ENCODE results near the gene ARMC10.
"Not testable (repeated sequence)": the region's sequence is repeated elsewhere in the genome, so short reads cannot be mapped to it uniquely, and the experiment has no call there.

ARMC10 gene

DNA sequence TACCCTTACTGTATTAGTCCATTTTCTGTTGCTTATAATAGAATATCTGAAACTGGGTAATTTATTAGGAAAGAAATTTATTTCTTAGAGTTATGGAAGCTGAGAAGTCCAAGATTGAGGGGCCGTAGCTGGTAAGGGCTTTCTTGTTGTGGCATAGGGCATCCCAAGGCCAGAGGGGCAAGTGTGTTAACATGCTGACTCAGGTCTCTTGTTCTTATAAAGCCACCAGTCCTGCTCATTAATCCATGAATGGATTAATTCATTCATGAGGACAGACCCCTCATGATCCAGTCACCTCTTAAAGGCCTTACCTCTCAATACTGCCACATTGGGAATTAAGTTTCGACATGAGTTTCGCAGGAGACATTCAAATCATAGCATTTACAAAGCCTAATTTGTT, 2.4 kb downstream of the ARMC10 start:
- no peak for DNase-seq (ENCODE audit: low read depth in 2 of 2, low spot score in 1 of 2)

DNA sequence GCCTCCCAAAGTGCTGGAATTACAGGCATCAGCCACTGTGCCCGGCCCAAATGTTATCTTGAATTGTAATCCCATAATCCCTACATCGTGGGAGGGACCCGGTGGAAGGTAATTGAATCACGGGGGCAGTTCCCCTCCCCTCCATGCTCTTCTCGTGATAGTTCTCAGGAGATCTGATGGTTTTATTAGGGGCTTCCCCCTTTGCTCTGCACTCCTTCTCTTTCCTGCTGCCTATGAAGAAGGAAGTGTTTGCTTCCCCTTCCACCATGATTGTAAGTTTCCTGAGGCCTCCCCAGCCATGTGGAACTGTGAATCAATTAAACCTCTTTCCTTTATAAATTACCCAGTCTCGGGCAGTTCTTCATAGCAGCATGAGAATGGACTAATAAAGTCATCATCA, 3.3 kb downstream of the ARMC10 start:
- not testable (repeated sequence) for DNase-seq (ENCODE audit: low read depth in 2 of 2, low spot score in 1 of 2)

DNA sequence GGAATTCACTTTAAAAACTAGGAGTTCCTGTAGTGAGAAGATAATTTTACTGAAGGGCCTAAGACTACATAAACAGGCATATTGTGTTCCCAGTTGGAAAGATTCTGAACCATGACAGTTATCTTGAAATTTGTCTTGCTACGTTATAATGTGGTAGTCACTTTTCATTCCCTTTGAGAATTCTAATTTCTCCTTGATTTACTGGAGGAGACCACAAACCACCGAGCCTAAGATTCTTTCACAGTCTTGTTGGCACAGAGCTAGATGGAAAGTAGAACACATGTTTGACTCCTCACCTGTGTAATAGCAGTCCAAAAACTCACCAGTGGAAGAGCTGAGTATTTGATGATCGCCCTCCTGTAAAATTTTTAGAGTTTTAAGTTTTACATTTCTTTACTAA, 4.9 kb downstream of the ARMC10 start:
- DNase-seq (ENCODE audit: low read depth in 2 of 2, low spot score in 1 of 2), result no peak

DNA sequence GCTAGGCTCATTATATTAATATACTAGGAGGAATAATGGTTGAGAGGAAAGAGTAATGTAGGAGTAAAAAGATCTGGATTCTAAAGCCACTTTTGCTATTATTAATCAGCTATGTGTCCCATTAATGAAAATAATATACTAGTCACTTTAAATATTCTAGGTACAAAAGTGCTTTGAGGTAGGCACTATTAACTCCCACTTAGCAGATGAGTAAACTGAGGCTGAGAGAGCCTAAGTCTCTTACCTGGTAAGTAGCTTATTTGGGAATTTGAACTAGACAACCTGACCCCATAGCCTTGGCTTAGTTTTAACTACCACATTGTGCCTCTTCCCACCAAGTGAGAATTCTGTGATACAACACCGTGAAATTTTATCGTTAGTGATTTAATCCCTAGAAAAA, 6.0 kb downstream of the ARMC10 start:
- no peak for DNase-seq (ENCODE audit: low read depth in 2 of 2, low spot score in 1 of 2)

DNA sequence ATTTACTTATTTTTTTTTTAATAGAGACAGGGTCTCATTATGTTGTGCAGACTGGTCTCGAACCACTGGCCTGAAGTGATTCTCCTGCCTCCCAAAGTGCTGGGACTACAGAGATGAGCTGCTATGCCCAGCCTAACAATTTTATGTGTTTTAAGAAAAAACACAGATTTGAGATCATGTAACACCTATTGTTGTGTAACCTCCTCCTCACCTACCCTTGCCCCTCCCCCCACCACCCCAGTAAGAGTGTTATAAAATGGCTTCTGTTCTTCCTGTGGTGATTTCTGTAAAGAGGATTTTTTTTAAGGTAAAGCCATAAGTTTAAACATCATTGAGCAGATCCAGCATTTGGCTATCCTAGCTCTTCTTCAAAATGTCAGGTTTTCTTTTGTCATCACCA, 7.6 kb downstream of the ARMC10 start:
- no peak for DNase-seq (ENCODE audit: low read depth in 2 of 2, low spot score in 1 of 2)

DNA sequence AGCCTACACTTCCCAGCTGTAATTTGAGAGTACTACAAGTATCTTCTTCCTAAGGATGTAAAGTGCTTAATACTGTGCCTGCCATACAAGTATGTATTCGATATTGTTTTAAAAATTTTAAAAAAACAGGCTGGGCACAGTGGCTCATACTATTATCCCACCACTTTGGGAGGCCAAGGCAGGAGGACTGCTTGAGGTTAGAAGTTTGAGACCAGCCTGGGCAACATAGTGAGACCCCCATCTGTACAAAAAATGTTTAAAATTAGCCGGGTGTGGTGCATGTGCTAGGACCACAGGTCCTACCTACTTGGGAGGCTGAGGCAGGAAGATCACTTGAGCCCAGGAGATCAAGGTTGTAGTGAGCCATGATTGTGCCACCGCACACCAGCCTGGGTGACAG, 8.3 kb downstream of the ARMC10 start:
- DNase-seq (ENCODE audit: low read depth in 2 of 2, low spot score in 1 of 2), result no peak

DNA sequence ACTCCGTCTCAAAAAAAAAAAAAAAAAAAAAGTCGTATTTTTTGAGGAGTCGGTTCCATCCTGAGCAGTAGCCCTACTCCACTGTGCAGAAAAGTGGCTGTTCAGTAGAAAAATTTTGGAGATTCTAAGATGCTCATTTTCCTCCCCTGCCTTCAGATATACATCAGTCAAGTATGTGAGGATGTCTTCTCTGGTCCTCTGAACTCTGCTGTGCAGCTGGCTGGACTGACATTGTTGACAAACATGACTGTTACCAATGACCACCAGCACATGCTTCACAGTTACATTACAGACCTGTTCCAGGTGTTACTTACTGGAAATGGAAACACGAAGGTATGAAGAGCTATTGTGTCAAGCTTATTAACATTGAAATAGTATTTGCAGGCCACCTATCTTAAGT, 17.4 kb downstream of the ARMC10 start:
- DNase-seq (ENCODE audit: low read depth in 2 of 2, low spot score in 1 of 2), result not testable (repeated sequence)

DNA sequence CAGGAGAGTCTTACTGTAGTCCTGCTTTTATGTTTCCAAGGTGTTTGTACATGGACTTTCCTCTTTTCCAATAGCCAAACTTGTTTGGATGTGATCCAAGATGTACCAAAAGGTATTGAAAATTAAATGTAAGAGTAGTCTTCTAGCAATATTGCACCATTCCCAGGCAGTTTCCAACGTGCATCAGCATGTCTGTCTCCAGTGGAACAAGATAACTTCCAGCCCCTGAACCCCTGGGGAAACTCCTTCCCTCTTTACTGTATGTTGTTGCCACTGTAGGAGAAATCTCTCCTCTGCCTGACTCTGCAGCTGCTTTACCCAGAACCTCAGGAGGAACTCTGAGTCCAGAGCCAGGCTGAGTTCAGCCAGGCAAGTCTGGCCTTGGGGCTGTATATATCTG, 18.5 kb downstream of the ARMC10 start:
- DNase-seq (ENCODE audit: low read depth in 2 of 2, low spot score in 1 of 2), result no peak

DNA sequence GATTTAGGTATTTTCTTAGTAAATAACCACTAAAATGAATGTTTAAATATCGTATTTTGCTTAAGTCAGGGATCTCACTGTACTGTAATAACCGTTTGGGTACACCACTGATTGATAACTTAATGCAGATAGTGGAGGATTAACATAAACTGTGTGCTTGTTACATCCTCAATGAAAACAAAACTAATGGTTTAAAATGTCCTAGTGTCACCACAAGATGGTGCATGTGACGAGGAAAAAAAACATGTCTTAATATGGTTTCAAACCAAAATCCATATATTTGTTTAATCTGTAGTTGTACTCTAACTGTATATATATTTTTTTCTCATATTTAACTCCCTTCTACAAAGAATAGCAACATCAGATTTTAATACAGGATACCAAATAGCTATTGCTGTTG, 19.2 kb downstream of the ARMC10 start:
- no peak for DNase-seq (ENCODE audit: low read depth in 2 of 2, low spot score in 1 of 2)

DNA sequence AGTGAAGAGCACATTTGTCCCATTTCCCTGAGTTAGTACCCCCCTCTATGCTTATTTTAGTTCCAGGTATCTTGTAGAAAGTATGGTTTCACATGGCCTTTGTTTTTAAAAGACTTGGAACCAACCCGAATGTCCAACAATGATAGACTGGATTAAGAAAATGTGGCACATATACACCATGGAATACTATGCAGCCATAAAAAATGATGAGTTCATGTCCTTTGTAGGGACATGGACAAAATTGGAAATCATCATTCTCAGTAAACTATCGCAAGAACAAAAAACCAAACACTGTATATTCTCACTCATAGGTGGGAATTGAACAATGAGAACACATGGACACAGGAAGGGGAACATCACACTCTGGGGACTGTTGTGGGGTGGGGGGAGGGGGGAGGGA, 20.6 kb downstream of the ARMC10 start:
- not testable (repeated sequence) for DNase-seq (ENCODE audit: low read depth in 2 of 2, low spot score in 1 of 2)

DNA sequence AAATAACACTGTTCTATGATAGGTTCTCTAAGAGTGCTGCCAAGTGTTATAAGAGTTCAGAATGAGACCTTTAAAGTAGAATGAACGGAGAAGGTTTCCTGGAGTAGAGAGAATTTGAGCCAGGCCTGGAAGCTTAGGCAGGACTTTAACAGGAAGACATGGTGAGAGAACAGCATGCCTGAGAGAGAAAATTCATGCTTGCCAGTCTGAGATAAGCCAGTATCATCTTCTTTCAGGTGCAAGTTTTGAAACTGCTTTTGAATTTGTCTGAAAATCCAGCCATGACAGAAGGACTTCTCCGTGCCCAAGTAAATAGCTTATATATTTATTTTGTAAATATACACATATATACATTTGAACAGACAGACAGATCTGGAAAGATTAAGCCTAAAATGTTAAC, 22.1 kb downstream of the ARMC10 start:
- no peak for DNase-seq (ENCODE audit: low read depth in 2 of 2, low spot score in 1 of 2)

DNA sequence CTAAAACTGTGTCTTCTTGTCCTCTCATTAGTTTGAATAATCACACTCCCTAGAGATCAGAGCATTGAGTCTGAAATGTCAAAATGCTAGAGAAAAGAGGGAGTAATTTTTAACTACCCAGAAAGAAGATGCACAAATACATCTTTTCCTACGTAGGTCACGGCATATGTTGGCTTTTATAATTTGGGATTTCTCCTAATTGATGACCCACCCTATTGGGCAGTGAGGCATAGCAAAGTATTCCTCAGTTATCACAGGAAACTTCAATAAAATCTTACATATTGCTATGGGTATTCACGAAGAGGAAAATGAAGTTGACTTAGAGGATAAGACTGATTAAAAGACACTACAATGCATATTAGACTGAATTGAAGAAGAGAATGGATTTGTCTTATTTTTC, 25.4 kb downstream of the ARMC10 start:
- no peak for DNase-seq (ENCODE audit: low read depth in 2 of 2, low spot score in 1 of 2)

DNA sequence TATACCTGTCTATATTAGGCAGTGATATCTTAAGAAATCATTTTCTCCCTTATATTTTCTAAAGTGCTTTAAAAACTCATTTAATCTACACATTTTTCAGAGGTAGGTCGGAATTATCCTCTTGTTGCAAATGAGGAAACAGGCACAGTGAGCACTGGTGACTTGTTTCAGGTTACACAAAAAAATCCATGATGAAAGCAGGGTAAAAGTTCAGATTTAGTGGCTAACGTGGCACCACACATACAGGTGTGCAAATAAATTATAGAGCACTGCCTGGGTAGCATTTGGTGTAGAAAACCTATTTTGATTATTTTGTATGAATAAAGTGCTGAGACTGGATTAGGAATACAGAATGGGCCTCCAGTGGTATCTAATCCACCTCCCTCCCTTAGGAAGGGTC, 26.6 kb downstream of the ARMC10 start:
- DNase-seq (ENCODE audit: low read depth in 2 of 2, low spot score in 1 of 2), result no peak

DNA sequence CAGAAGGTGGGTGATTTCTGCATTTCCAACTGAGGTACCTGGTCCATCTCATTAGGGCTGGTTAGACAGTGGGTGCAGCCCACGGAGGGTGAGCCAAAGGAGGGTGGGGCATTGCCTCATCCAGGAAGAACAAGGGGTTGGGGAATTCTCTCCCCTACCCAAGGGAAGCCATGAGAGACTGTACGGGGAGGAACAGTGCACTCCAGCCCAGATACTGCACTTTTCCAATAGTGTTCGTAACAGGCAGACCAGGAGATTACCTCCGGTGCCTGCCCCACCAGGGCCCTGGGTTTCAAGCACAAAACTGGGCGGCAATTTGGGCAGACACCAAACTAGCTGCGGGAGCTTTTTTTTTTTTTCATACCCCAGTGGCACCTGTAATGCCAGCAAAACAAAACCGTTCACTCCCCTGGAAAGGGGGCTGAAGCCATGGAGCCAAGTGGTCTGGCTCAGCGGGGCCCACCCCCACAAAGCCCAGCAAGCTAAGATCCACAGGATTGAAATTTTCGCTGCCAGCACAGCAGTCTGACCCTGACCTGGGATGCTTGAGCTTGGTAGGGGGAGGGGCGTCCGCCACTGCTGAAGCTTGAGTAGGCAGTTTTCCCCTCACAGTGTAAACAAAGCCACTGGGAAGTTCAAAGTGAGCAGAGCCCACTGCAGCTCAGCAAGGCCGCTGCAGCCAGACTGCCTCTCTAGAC, 31.2 kb downstream of the ARMC10 start:
- no peak for DNase-seq (ENCODE audit: low read depth in 2 of 2, low spot score in 1 of 2)

DNA sequence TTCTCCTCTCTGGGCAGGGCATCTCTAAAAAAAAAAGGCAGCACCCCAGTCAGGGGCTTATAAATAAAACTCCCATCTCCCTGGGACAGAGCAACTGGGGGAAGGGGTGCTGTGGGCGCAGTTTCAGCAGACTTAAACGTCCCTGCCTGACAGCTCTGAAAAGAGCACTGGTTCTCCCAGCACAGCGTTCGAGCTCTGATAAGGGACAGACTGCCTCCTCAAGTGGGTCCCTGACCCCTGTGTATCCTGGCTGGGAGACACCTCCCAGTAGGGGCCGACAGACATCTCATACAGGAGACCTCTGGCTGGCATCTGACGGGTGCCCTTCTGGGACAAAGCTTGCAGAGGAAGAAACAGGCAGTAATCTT, 31.7 kb downstream of the ARMC10 start:
- DNase-seq (ENCODE audit: low read depth in 2 of 2, low spot score in 1 of 2), result not testable (repeated sequence)

DNA sequence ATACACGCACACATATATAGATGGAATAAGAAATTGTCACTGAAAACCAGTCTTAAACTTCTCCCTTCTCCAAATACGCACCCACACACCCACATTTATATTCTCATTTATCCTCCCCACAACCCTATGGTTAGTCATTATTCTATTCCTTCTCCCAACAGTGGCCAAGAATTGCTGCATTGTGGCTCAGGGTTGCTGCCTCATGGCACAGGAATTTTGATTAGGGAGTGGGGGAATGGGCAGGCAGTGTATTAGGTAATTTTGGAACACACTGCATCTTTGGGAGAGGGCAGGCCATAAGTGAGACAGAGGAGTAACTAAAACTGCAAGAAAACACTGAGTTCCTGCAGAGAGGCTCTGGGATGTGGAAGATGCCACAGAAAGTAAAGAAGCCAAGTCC, 38.2 kb downstream of the ARMC10 start:
- no peak for DNase-seq (ENCODE audit: low read depth in 2 of 2, low spot score in 1 of 2)

DNA sequence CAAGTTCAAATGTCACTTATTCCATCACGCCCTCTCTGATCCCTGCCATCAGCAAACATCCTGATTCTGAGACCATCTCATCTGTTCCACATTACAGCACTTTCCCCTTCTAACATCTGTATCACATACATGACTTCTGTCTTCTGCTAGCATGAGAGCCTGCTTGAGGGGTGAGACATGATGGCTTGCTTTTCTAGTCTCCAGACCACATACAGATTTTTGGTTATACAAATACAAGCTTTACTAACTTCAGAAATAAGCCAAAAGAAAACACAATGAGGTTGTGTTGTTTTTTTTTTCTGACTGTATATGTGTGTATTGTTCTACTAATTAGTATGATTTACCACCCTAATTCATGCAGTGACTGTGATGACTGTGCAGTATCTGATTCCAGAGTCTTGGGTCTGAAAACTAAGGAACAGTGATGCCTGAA, 39.7 kb downstream of the ARMC10 start:
- DNase-seq (ENCODE audit: low read depth in 2 of 2, low spot score in 1 of 2), result no peak

DNA sequence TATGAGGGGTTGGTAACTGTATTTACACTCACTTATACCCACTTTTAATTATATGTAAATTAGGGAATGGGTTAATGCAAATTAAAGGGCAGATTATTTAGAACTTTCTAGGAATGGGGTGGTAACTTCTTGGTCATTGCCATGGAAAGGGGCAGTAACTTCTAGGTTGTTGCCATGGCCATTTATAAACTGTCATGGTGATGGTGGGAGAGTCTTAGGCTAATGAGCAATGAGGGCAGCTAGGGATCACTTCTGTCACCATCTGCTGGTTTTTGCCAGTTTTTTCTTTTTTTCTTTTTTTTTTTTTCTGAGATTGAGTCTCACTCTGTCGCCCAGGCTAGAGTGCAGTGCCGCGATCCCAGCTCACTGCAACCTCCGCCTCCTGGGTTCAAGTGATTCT, 40.8 kb downstream of the ARMC10 start:
- no peak for DNase-seq (ENCODE audit: low read depth in 2 of 2, low spot score in 1 of 2)

DNA sequence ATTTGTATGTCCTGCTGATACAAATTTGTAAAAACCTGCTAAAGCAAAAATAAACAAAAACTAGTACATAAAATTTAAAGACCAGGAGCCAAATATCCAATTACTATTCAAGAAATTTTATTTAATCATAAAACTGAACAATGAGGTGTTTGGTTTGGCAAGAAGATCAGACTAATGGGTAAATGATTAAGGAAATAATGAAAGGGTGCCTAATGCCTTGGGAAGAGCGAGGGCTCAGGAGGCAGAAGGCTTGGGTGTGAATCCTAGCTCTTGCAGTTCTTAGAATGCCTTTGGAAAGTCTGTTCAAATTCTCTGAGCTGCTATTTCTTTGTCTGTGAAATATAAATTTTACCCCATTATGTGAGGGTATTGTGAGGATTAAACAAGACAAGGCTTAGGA, 41.6 kb downstream of the ARMC10 start:
- no peak for DNase-seq (ENCODE audit: low read depth in 2 of 2, low spot score in 1 of 2)

DNA sequence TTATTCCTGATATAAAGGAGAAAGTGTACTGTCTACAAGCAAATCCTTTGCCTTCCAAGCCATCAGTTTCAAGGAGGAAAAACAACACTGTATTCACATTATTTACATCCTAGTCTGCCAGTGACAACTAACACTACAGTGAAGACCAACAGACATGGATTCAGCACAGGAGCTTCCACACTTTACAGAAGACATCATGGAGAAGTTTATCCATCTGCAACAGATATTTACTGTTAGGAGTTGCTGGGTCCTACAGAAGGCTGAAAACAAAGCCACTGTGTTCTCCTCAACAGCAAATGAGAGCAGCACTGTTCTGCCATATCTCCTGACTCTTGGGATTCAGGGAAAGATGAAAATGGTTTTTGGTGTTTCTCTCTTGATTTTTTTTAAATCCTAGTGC, 42.1 kb downstream of the ARMC10 start:
- DNase-seq (ENCODE audit: low read depth in 2 of 2, low spot score in 1 of 2), result no peak

DNA sequence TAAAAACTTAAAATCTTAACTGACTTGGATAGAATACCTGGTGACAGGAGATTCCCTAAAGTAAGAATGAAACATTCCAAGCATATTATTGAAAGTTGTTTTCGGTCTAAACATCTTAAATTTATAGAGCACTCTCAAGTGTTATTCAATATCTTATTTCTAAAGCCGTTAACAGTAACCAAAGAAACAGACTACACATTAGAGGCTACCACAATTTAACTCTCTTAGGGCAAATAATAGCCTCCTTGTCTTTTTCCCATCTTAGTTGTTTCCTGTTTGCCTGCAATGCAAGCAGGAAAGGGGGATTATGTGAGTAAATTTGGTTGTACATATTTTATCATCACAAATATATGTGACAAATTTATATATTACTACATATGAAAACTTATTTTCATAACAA, 42.5 kb downstream of the ARMC10 start:
- no peak for DNase-seq (ENCODE audit: low read depth in 2 of 2, low spot score in 1 of 2)

DNA sequence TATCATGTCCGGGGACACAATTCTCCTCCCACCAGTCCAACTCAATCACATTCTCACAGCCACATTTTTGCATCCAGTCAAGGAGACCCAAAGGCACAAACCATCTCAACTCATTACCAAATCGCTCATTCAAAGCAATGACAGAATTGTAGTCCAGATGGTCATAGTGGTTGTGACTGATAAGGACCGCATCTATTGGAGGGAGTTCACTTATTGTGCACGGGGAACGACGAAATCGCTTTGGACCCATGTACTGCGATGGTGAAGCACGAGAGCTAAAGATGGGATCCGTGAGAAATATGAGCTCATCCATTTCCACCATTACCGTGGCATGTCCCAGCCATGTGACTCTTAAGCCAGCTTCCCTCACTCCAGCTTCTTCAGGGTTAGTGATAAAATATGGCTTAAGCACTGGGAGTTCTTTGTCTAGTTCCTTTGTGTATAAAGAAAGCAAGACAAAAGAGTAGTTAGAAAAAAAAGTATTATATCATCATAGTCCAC, 44.9 kb downstream of the ARMC10 start:
- DNase-seq (ENCODE audit: low read depth in 2 of 2, low spot score in 1 of 2), result no peak

DNA sequence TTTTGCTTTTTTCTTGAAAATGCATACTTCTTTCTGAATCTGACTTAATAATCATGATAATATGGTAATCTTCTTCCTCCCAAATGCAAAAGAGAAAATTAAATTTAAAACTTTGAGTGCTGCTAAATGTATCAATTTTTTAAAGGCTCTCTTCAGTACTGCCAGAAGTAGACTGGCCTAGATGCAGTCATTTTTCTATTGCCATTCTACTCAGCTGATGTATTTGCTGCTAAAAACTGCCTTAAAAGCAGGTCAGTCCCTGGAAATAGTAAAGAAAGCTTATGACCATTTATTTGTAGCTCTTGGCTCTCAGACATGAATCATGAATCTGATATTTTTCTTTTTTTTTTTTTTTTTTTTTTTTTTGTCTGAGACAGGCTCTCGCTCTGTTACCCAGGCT, 45.4 kb downstream of the ARMC10 start:
- DNase-seq (ENCODE audit: low read depth in 2 of 2, low spot score in 1 of 2), result no peak

DNA sequence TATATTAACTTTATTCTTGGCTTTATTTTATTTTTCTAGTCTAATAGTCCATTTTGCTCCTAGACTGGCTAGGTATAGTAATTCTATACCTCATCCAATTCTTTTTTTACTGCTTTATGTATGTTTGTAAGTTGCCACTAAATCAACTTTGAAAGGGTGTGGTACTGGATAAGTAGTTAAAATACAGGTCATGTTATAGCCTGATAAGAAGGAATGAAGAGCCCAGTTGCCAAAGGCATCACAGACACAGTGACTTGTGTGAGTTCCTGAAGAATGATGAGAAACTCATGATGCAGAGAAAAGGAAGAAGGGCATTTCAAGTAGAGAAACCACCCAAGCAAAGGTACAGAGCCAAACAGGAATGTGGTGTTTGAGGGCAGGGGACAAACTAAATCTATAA, 46.7 kb downstream of the ARMC10 start:
- no peak for DNase-seq (ENCODE audit: low read depth in 2 of 2, low spot score in 1 of 2)

Measured in stimulated activated CD8-positive, alpha-beta memory T cell treated with anti-CD3 and anti-CD28 coated beads, Interleukin-4, amount 100 ng/mL, for 1 hour (primary cell).